GM12872 (cell line): ENCODE data around the gene SEMA6A.

Experiments used
- CTCF ChIP-seq: IDR thresholded peaks from 3 replicates; pipeline ENCODE4 v1.5.1; 2011; ENCODE audit warnings: low read depth, mild to moderate bottlenecking, low read length, moderate library complexity; ENCODE audit not compliant: insufficient read depth

SEMA6A gene

GRCh38 chr5:116507051-116507537 is 67.5 kb downstream of the SEMA6A start:
- TF ChIP-seq CTCF, result no peak

- TF ChIP-seq CTCF, result no peak
Observed at GRCh38 chr5:116506488-116506887, 68.1 kb downstream of the SEMA6A start.

DNA sequence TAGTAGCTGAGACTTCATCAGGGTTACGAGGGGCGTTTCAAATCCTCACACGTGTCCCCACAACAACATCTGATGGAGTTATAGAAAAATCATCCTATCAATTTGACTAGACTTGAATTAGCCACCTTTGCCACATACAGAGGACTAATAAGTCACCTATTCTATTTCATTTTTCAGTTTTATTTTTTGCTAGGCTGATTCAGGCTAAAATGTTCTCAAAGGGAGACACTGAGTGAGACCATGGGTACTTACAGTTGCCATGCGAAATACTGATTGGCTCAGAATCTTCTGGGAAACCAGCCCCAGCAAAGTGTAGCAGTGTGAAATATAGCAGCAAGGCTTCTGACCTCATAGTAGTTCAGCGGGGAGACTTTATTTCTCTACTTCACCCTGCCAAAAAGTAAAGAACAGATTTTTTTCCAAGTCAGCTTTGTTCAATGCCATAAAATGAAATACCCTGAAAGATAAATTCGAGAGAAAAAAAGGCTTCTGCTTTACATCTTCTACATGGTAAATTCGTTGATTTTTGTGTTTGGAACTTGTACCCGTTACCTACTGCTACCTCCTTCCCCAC is 69.9 kb downstream of the SEMA6A start:
- TF ChIP-seq CTCF, result no peak

DNA sequence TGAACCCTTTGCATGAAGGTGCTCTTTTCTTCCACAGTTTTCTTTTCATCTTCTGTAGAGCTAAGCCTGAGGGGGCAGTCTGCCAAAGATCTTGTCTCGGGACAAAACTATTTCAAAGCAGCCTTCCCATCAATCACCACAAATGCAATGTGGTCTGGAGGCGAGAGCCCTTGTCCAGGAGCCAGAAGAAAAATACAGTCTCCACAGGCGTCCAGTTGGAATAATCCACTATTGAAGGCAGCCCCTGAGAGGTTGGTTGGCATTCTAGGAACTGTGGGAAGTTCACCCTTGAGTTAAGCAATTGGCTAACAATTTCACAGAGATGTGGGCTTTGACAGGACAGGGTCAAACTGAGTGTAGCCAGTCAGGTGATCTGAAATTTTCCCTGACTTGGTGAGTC is 72.0 kb downstream of the SEMA6A start:
- TF ChIP-seq CTCF, result no peak

DNA sequence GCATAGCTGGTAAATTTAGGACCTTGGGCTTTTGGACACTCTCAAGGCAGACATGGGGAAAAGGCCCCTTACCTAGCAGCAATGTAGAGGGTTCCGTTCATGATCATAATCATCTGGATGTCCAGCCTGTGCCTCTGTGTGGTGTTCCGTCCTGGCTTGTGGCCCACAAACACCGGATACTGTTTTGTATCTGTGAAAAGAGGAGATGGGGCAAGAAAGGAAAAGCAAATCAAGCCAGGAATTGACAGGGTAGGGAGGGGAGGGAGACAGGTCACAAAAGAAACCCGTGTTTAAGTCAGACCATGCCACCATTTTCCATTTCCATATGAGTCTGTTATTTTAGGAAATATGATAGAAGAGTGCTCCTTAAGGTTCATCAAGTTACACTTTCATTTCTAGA is 72.5 kb downstream of the SEMA6A start:
- TF ChIP-seq CTCF, result no peak

DNA sequence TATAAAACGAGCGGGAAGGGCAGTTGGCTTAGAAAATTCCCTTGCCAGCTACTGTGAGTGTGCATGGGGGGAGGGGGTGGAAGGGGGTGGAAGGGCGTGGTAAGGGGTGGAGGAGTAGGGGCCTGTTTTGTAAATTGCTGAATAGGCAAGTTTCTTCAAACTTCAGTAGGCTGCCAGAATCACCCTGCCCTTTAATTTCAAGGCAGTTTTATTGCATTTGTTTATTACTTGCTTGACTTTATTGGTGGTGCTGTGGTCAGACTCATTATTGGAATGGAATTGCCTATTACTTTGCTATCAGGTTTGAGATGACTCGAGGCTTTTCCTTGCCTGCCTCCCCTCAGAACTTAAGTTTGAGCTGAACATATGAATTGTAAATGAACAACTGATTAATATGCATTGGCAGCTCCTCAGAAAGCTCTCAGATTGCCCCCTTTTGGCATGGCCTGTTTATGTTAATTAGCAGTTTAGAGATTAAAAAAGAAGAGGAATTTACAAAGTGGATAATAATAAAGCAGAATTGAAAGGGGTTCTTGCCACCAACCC is 76.0 kb downstream of the SEMA6A start:
- TF ChIP-seq CTCF, result no peak

GRCh38 chr5:116497631-116498030 is 77.0 kb downstream of the SEMA6A start:
- TF ChIP-seq CTCF, result no peak
